Parathyroid adenoma (tissue), 2 donors: ENCODE measurements around the gene TCF4.

Experiments used
- H2AFZ ChIP-seq: fragments of 300-600 bp; sonication (generic); one replicate; pipeline ENCODE4 v1.7.0; 2017; ENCODE audit warnings: antibody characterized with exemption, mild to moderate bottlenecking
- H3K27ac ChIP-seq: fragments of 300-600 bp; sonication (generic); one replicate; pipeline ENCODE4 v1.7.0; 2017
- H3K27me3 ChIP-seq: fragments of 300-600 bp; sonication (generic); one replicate; pipeline ENCODE4 v1.7.0; 2017; ENCODE audit warnings: low read length; ENCODE audit not compliant: control insufficient read depth, insufficient read depth
- H3K36me3 ChIP-seq: fragments of 300-600 bp; sonication (generic); one replicate; pipeline ENCODE4 v1.7.0; 2017; ENCODE audit warnings: low read length; ENCODE audit not compliant: control insufficient read depth, insufficient read depth
- H3K4me1 ChIP-seq: fragments of 300-600 bp; sonication (generic); one replicate; pipeline ENCODE4 v1.7.0; 2017; ENCODE audit warnings: control low read depth
- H3K4me2 ChIP-seq: fragments of 300-600 bp; sonication (generic); one replicate; pipeline ENCODE4 v1.7.0; 2017; ENCODE audit warnings: low read length
- H3K4me3 ChIP-seq: fragments of 300-600 bp; sonication (generic); one replicate; pipeline ENCODE4 v1.7.0; 2017; ENCODE audit warnings: low read depth, low read length
- H3K79me2 ChIP-seq: fragments of 300-600 bp; sonication (generic); one replicate; pipeline ENCODE4 v1.7.0; 2017; ENCODE audit warnings: control low read depth
- H3K9ac ChIP-seq: fragments of 300-600 bp; sonication (generic); one replicate; pipeline ENCODE4 v1.7.0; 2017; ENCODE audit warnings: mild to moderate bottlenecking
- H3K9me3 ChIP-seq: fragments of 300-600 bp; sonication (generic); one replicate; pipeline ENCODE4 v1.7.0; 2017; ENCODE audit warnings: low read length; ENCODE audit not compliant: control insufficient read depth
- TF ChIP-seq, protein P1 (sequence below): fragments of 300-600 bp; sonication (generic); IDR thresholded peaks from one replicate; pipeline ENCODE4 v1.7.0; 2017; ENCODE audit warnings: antibody characterized with exemption, mild to moderate bottlenecking
- donor health status: primary hyperparathyroidism.

The TCF4 gene

DNA sequence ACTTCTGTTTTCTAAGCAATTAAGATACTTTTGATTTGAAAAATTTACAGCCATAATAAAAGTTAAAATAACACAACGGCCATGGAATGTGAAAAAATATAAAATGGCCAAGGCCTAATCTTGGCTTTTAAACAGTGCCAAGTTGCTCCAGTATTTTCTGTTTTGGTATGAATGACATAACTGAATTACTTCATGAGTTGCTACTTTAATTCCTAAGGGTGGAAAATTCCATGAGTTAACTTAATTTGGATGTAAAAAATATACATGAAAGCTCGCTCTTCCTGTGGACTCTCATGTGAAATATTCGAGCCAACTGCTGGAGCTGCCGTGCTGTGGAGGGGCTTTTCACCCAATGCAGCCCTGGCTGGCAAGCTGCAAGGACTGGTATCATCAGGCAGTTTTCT is 342.8 kb downstream of the TCF4 start:
- Histone ChIP-seq H3K4me3 (no peak overlapping the region), H3K4me1 (peaks cover 3% of the 10 kb centered on the region), H3K36me3 (no peaks in the 10 kb centered on the region), H2AFZ (no peak overlapping the region), H3K27me3 (no peaks in the 10 kb centered on the region), H3K9ac (no peak overlapping the region), H3K27ac (no peak overlapping the region), H3K9me3 (no peaks in the 10 kb centered on the region), H3K79me2 (no peaks in the 10 kb centered on the region), H3K4me2 (no peak overlapping the region)
- TF ChIP-seq, protein P1, sequence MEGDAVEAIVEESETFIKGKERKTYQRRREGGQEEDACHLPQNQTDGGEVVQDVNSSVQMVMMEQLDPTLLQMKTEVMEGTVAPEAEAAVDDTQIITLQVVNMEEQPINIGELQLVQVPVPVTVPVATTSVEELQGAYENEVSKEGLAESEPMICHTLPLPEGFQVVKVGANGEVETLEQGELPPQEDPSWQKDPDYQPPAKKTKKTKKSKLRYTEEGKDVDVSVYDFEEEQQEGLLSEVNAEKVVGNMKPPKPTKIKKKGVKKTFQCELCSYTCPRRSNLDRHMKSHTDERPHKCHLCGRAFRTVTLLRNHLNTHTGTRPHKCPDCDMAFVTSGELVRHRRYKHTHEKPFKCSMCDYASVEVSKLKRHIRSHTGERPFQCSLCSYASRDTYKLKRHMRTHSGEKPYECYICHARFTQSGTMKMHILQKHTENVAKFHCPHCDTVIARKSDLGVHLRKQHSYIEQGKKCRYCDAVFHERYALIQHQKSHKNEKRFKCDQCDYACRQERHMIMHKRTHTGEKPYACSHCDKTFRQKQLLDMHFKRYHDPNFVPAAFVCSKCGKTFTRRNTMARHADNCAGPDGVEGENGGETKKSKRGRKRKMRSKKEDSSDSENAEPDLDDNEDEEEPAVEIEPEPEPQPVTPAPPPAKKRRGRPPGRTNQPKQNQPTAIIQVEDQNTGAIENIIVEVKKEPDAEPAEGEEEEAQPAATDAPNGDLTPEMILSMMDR = no peak

DNA sequence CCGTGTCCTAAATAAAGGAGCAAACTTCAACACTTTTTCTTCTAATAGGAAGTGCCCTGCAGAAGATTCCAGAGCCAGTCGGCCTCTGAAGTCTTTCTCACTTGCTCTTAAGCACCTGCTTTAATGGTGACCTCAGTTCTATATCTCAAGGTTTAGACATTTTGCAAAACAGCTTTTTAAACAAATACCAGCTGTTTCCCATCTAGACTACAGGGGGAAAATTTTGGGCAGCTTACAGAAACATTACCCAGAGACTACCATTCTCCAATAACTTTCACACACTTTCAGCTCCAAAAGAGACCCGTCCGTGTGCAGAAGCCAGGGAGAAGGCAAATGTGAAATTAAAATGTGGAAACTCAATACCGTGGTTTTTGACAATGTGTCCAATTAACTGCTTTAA is 343.4 kb downstream of the TCF4 start:
- no peak overlapping the region for H2AFZ ChIP-seq
- no peaks in the 10 kb centered on the region for H3K9me3 ChIP-seq
- H3K27ac ChIP-seq = peak overlapping the region; percentile 5
- H3K4me3 ChIP-seq = no peak overlapping the region
- H3K79me2 ChIP-seq = no peaks in the 10 kb centered on the region
- no peak overlapping the region for H3K9ac ChIP-seq
- no peaks in the 10 kb centered on the region for H3K27me3 ChIP-seq
- TF ChIP-seq, protein P1 = no peak
- no peak overlapping the region for H3K4me2 ChIP-seq
- peaks cover 3% of the 10 kb centered on the region for H3K4me1 ChIP-seq
- no peaks in the 10 kb centered on the region for H3K36me3 ChIP-seq

DNA sequence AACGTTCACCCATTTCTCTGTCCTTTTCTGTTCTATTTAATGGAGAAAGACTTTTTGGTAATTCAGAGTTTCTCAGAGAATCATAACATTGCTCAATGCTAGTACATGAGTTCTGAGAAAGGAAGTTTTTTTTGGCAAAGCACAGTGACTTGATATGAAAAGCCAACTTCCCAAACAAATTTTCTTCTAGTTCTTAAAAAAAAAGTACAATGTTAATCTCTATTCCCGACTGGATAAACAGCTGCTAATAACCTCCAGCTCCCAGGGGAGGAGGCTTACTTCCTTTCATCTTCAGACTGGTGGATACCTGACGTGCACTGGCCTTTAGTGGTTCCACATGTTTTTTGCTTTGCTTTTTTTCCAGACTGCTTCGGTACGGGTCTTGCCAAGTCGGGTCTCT is 344.1 kb downstream of the TCF4 start:
- peaks cover 3% of the 10 kb centered on the region for H3K4me1 ChIP-seq
- H3K4me3 ChIP-seq = no peak overlapping the region
- H3K9ac ChIP-seq = no peak overlapping the region

DNA sequence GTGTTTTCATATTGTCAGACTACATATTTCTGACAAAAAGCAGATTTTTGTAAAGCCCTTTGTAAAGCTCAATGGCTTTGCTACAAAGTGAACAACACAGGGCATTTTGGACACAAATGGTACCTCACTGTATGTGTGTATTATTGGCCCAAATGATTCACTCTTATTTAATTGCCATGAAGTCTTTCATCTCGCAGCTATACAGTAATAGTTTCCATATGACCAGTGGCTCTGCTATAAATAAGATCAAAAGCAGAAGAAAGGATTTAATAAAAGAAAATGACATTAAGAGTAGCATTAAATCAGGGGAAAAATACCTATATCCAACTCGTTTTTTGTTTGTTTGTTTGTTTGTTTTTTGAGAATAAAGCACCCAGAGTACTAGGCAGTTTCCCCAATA is 344.7 kb downstream of the TCF4 start:
- no peaks in the 10 kb centered on the region for H3K27me3 ChIP-seq
- no peak overlapping the region for H3K4me2 ChIP-seq
- no peak overlapping the region for H3K4me3 ChIP-seq
- peak overlapping the region; percentile 47 for H3K27ac ChIP-seq
- no peak overlapping the region for H2AFZ ChIP-seq
- H3K9me3 ChIP-seq = no peaks in the 10 kb centered on the region
- H3K36me3 ChIP-seq = no peaks in the 10 kb centered on the region
- no peaks in the 10 kb centered on the region for H3K79me2 ChIP-seq
- TF ChIP-seq, protein P1 = no peak
- H3K4me1 ChIP-seq = peaks cover 3% of the 10 kb centered on the region
- H3K9ac ChIP-seq = no peak overlapping the region

More for the DNA sequence above, 344.1 kb downstream of the TCF4 start:
- H2AFZ ChIP-seq = no peak overlapping the region
- no peaks in the 10 kb centered on the region for H3K36me3 ChIP-seq
- no peaks in the 10 kb centered on the region for H3K27me3 ChIP-seq
- no peaks in the 10 kb centered on the region for H3K9me3 ChIP-seq
- H3K27ac ChIP-seq = no peak overlapping the region
- TF ChIP-seq, protein P1 = no peak
- H3K79me2 ChIP-seq = no peaks in the 10 kb centered on the region
- no peak overlapping the region for H3K4me2 ChIP-seq

DNA sequence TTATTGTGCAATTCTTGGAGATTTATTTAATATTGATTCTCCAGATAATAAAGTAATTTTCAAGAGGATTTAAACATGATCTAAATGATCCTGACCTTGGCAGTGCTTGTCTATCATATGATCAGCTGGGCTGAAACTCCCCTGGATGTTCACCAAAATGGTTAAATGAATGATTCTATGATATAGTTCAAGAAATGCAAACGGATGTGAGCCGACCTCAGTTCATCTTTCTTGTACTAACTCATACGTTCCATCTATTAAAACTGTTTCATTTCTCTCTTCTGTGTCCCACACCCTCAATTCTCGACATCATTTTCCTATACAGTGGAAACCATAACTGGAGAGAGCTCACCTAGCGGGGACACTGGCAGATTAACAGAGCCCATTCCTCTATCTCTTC is 347.0 kb downstream of the TCF4 start:
- no peaks in the 10 kb centered on the region for H3K79me2 ChIP-seq
- no peak overlapping the region for H3K9ac ChIP-seq
- no peak overlapping the region for H2AFZ ChIP-seq
- H3K9me3 ChIP-seq = no peaks in the 10 kb centered on the region
- H3K4me1 ChIP-seq = no peaks in the 10 kb centered on the region
- no peaks in the 10 kb centered on the region for H3K27me3 ChIP-seq
- H3K27ac ChIP-seq = no peak overlapping the region
- TF ChIP-seq, protein P1 = no peak
- H3K4me3 ChIP-seq = no peak overlapping the region
- H3K36me3 ChIP-seq = no peaks in the 10 kb centered on the region
- no peak overlapping the region for H3K4me2 ChIP-seq
